ENCODE data around the gene IGF1R. TPM values are rescaled to one million over a fixed set of nuclear protein-coding genes. Genes with fewer than 3 reads are reported as not detected.

The IGF1R gene
- total RNA-seq, 1 experiment from 2014 or later: 125 TPM

DNA sequence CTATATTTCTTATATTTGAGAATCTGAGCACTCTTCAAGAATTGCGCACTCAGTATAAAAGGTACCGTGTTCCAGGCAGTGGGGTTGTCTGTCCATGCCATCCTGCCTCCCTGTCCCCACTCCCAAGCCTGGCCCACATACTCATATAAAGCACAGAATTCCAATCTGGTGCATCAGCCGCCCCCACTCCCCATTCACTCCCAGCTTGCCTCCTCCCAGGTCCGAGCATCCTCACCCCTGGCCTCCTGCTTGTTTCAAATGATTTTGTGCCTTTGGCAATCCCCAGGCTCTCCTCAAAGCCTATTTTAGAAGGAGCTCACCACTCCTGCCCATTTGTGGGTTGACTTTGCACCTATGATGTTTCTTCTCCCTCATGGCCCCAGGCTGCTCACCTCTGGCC is 22.2 kb upstream of the IGF1R start (continued):
- TF ChIP-seq, protein P1, sequence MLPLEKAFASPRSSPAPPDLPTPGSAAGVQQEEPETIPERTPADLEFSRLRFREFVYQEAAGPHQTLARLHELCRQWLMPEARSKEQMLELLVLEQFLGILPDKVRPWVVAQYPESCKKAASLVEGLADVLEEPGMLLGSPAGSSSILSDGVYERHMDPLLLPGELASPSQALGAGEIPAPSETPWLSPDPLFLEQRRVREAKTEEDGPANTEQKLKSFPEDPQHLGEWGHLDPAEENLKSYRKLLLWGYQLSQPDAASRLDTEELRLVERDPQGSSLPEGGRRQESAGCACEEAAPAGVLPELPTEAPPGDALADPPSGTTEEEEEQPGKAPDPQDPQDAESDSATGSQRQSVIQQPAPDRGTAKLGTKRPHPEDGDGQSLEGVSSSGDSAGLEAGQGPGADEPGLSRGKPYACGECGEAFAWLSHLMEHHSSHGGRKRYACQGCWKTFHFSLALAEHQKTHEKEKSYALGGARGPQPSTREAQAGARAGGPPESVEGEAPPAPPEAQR (CRISPR knock-in tag; IDR thresholded peaks at IDR 0.05): no peak
- TF ChIP-seq NR3C1 (CRISPR knock-in tag; conservative IDR thresholded peaks at IDR 0.05; ENCODE audit: low read depth): no peak

DNA sequence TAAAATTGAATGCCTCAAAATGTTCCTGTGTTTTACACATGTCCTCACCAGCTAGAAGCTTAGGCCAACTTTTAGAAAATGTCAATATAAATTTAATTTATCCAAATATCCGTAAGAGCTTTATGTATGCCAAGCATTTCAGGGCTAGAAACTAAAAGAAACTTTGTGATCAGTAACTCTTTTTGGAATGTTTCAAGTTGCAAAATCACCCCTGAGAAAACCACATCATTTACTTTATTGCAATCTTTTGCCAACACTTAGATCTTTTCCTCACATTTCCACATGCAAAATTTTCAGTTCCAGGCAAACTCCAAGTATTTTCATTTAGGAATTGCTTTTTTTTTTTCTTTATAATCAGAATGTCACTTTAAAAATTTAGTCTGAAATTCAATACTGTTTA is 20.1 kb upstream of the IGF1R start:
- Mint-ChIP-seq H3K27ac (no peak overlapping the region), H3K9me3 (no peaks in the 10 kb centered on the region), H3K4me1 (no peaks in the 10 kb centered on the region), H3K4me3 (no peak overlapping the region), H3K27me3 (ENCODE audit: low read depth) (no peaks in the 10 kb centered on the region), H3K36me3 (no peaks in the 10 kb centered on the region)
- CTCF ChIA-PET: no interaction called here
- TF ChIP-seq ZBTB21 (CRISPR knock-in tag; IDR thresholded peaks at IDR 0.05; ENCODE audit: borderline replicate concordance): no peak
- TF ChIP-seq FOXJ3 (CRISPR knock-in tag; IDR thresholded peaks at IDR 0.05; ENCODE audit: borderline replicate concordance): no peak
- no peak for TF ChIP-seq RELA (CRISPR knock-in tag; IDR thresholded peaks at IDR 0.05; ENCODE audit: borderline replicate concordance)
- TF ChIP-seq NFE2L1 (CRISPR knock-in tag; IDR thresholded peaks at IDR 0.05): no peak
- no peak for TF ChIP-seq ZNF671 (CRISPR knock-in tag; IDR thresholded peaks at IDR 0.05)
- TF ChIP-seq ZNF232 (CRISPR knock-in tag; IDR thresholded peaks at IDR 0.05): no peak
- TF ChIP-seq TP53 (CRISPR knock-in tag; IDR thresholded peaks at IDR 0.05): no peak
- TF ChIP-seq, protein P2, sequence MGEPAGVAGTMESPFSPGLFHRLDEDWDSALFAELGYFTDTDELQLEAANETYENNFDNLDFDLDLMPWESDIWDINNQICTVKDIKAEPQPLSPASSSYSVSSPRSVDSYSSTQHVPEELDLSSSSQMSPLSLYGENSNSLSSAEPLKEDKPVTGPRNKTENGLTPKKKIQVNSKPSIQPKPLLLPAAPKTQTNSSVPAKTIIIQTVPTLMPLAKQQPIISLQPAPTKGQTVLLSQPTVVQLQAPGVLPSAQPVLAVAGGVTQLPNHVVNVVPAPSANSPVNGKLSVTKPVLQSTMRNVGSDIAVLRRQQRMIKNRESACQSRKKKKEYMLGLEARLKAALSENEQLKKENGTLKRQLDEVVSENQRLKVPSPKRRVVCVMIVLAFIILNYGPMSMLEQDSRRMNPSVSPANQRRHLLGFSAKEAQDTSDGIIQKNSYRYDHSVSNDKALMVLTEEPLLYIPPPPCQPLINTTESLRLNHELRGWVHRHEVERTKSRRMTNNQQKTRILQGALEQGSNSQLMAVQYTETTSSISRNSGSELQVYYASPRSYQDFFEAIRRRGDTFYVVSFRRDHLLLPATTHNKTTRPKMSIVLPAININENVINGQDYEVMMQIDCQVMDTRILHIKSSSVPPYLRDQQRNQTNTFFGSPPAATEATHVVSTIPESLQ (CRISPR knock-in tag; IDR thresholded peaks at IDR 0.05): no peak
- no peak for TF ChIP-seq MXD4 (CRISPR knock-in tag; IDR thresholded peaks at IDR 0.05; ENCODE audit: borderline replicate concordance)
- TF ChIP-seq ZNF263 (CRISPR knock-in tag; IDR thresholded peaks at IDR 0.05; ENCODE audit: low read depth): no peak
- TF ChIP-seq ZNF416 (CRISPR knock-in tag; IDR thresholded peaks at IDR 0.05): no peak
- TF ChIP-seq, protein P3, sequence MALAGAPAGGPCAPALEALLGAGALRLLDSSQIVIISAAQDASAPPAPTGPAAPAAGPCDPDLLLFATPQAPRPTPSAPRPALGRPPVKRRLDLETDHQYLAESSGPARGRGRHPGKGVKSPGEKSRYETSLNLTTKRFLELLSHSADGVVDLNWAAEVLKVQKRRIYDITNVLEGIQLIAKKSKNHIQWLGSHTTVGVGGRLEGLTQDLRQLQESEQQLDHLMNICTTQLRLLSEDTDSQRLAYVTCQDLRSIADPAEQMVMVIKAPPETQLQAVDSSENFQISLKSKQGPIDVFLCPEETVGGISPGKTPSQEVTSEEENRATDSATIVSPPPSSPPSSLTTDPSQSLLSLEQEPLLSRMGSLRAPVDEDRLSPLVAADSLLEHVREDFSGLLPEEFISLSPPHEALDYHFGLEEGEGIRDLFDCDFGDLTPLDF (CRISPR knock-in tag; IDR thresholded peaks at IDR 0.05): no peak
- no peak for TF ChIP-seq TEAD4 (CRISPR knock-in tag; IDR thresholded peaks at IDR 0.05)
- TF ChIP-seq TEAD1 (CRISPR knock-in tag; IDR thresholded peaks at IDR 0.05): no peak
- TF ChIP-seq, protein P4, sequence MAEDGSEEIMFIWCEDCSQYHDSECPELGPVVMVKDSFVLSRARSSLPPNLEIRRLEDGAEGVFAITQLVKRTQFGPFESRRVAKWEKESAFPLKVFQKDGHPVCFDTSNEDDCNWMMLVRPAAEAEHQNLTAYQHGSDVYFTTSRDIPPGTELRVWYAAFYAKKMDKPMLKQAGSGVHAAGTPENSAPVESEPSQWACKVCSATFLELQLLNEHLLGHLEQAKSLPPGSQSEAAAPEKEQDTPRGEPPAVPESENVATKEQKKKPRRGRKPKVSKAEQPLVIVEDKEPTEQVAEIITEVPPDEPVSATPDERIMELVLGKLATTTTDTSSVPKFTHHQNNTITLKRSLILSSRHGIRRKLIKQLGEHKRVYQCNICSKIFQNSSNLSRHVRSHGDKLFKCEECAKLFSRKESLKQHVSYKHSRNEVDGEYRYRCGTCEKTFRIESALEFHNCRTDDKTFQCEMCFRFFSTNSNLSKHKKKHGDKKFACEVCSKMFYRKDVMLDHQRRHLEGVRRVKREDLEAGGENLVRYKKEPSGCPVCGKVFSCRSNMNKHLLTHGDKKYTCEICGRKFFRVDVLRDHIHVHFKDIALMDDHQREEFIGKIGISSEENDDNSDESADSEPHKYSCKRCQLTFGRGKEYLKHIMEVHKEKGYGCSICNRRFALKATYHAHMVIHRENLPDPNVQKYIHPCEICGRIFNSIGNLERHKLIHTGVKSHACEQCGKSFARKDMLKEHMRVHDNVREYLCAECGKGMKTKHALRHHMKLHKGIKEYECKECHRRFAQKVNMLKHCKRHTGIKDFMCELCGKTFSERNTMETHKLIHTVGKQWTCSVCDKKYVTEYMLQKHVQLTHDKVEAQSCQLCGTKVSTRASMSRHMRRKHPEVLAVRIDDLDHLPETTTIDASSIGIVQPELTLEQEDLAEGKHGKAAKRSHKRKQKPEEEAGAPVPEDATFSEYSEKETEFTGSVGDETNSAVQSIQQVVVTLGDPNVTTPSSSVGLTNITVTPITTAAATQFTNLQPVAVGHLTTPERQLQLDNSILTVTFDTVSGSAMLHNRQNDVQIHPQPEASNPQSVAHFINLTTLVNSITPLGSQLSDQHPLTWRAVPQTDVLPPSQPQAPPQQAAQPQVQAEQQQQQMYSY (CRISPR knock-in tag; IDR thresholded peaks at IDR 0.05): no peak
- TF ChIP-seq, protein P5, sequence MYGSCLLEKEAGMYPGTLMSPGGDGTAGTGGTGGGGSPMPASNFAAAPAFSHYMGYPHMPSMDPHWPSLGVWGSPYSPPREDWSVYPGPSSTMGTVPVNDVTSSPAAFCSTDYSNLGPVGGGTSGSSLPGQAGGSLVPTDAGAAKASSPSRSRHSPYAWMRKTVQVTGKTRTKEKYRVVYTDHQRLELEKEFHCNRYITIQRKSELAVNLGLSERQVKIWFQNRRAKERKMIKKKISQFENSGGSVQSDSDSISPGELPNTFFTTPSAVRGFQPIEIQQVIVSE (CRISPR knock-in tag; IDR thresholded peaks at IDR 0.05; ENCODE audit: borderline replicate concordance): no peak
- TF ChIP-seq ZNF138 (CRISPR knock-in tag; conservative IDR thresholded peaks at IDR 0.05): no peak
- POLR2A ChIA-PET: interaction anchor here (0.5 kb wide), 1 partner anchor 24 kb away, joined by 3 read pairs; no protein-coding TSS in a partner anchor
- DNase-seq (ENCODE audit: low spot score) (no peak), ATAC-seq (no peak)

All from WTC11 (cell line).